HG03558 (cell line): ENCODE measurements around the gene LRP1B.
"Not testable (repeated sequence)": the region's sequence is repeated elsewhere in the genome, so short reads cannot be mapped to it uniquely, and the experiment has no call there.

Source experiments
- ATAC-seq: cut with Tn5 transposase; IDR thresholded peaks from one replicate; pipeline ENCODE4 v1.9.1; 2021; ENCODE audit warnings: moderate number of reproducible peaks; ENCODE audit not compliant: unreplicated experiment; ENCODE audit errors: extremely low read depth

LRP1B gene

DNA sequence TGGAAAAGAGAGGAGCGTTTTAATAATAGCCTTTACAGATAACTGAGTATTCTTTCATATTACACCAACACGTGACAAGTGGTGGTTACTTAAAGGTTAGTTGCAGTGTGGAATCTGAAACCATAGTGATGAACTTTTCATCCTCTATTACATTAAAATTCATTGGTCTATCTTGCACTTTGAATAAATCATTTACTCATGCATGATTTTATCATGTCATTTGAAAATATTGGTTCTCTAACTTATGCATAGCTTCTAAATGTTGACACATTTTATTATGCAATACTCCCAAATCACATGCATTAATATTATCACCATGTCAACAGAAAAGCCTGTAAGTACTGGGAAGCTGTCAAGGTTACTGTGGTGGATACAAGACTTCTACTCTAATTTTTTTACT, 1432.2 kb downstream of the LRP1B start:
- no peak for ATAC-seq

- ATAC-seq = no peak
These were observed 1434.4 kb downstream of the LRP1B start for GRCh38 chr2:140696449-140696848.

DNA sequence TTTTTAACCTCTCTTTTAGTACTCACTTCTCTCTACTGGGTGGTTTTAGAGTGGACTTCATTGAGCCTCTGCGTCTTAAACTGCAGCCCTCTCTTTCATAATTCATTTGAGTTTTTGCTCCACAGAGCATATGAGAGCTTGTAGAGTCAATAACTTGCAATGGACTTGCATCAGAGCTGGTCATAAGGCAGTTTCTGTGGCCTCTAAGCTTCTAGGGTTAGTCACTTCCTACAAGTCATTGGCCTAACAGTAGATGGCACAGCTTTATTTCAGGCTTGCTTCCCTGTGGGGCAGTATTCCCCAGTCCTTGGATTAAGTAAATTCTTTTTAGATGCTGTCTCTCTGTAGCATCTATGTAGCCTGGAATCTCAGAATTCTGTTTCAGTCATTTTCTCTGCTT, 1435.7 kb downstream of the LRP1B start:
- no peak for ATAC-seq

DNA sequence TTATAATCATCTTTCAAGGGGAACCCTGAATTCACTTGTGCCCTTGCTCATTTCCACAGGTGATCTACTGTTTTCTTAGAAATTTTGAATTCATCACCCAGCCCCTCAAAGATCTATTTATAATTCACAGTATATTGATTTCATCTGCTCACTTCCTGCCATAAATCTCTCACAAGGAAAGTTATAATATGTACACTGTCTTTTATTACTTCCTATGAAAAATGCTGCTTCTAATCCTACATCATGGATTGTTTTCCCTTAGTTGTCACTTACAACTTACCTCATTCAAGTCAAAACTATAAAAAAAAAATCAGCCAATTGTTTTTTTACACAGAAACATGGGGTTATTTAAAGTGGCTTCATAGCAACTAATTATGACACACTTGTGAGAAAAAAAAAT, 1443.0 kb downstream of the LRP1B start:
- ATAC-seq = no peak

DNA sequence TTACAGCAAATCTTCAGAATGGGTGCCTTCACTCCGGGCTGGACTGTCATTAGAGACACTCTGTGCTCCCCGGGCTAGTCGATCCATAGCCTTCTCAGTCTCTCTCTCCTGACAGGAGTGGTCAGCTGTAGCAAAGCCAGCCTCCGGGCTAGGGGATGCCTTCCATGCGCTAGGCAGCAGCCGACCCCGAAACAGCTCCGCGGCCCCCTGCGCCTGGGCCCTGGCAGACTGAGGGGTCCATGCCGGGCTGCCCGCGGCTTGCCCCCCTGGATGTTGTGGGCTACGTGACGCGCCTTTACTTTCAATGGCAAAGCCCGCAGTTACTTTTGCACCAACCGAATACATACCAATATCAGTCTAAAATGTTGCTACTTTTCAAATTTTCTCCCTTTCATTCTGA, 1447.2 kb downstream of the LRP1B start:
- ATAC-seq = no peak

- ATAC-seq = no peak
These were observed 1450.0 kb downstream of the LRP1B start for GRCh38 chr2:140680862-140681261.

GRCh38 chr2:140679752-140680151, 1451.1 kb downstream of the LRP1B start:
- no peak for ATAC-seq

GRCh38 chr2:140669911-140670310, 1460.9 kb downstream of the LRP1B start:
- no peak for ATAC-seq

DNA sequence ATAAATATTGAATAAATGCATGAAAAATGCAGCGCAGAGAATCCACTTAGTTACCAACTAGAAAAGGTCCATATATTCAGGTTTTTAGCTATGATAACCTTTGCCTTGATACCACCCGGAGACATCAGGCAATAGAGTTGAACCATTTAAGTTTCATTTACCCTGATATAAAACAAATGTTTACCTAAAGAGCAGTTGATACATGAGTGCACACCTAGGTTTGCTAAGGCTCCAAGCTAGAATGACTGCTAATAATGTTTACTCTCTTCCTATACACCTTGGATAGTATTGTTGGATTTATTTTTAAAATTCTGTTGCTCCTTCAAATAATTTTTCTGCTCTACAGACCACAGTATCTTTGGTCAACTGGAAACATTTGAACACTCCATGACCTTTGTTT, 1463.6 kb downstream of the LRP1B start:
- no peak for ATAC-seq

DNA sequence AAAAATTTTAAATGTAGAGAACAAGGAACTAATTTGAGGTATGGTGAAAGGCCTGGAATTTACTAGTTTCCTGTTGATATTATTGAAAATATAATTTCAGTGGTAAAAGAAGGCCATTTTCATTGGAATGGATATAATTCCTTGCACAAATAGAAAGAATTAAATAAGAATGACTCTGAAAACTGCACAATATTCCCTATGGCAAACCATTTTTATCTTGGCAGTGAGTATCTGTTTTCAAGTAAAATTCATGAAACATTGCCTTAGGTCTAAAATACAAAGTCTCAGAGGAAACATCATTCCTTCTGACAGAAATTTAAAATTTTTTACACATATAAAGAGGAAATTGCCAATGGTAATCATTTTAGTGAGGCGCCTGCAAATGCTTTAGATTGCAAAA, 1468.3 kb downstream of the LRP1B start:
- ATAC-seq = no peak

- no peak for ATAC-seq
These were observed 1471.8 kb downstream of the LRP1B start for GRCh38 chr2:140658760-140659692.

DNA sequence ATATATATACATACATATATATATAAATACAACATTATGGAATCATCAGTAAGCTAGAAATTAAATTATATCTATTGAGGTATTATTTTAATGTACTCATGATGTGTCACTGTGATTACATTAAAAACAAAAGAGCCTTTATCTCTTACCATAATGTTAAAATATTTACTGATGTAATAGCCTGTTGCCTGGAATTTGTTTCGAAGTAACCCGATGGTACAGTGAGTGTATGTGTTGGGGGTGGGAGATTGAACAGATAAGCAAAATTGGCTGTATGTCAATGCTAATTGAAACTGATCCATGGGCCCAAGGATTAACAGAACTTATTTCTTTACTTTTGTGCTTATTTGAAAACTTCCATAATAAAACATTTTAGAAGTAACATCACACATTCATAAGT, 1473.2 kb downstream of the LRP1B start:
- ATAC-seq = no peak

DNA sequence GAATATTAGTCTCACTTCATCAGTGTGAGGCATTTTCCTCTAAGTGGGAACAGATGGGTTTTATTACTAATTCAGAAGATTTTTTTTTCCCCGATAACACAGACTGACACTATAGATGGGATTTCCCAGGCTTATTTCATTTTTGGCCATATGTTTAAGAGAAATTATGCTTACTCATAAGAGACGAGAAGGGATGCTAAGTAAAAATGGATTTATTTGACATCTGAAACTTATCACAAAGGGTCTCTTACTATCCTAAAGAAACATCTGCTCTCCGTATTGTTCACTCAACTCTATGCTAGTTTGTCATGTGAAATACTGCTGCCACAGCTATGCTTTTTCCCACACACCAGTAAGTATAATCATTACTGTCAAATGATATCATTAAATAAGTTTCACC, 1476.3 kb downstream of the LRP1B start:
- ATAC-seq = no peak

DNA sequence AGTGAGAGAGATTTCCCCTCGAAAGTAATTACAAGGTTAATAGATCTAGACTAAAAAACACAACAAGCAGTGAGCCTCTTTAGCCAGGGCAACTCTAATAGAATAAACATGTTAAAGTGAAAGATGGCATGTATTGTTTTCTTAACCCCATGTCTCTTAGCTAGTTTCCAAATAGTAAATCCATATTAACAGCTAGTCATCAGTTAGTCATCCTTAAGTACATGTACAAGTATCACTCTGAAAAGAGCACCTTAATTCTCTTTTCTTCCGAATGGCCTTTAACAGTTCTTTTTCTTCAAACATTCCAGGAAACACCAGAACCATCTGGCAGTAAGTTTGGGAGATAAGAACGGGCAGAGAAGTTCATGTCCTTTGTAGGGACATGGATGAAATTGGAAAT, 1480.0 kb downstream of the LRP1B start:
- no peak for ATAC-seq

- ATAC-seq = not testable (repeated sequence)
These were observed 1480.7 kb downstream of the LRP1B start for GRCh38 chr2:140650134-140650533.

- no peak for ATAC-seq
These were observed 1482.4 kb downstream of the LRP1B start for GRCh38 chr2:140648393-140648792.

GRCh38 chr2:140643761-140644187, 1487.0 kb downstream of the LRP1B start:
- no peak for ATAC-seq

DNA sequence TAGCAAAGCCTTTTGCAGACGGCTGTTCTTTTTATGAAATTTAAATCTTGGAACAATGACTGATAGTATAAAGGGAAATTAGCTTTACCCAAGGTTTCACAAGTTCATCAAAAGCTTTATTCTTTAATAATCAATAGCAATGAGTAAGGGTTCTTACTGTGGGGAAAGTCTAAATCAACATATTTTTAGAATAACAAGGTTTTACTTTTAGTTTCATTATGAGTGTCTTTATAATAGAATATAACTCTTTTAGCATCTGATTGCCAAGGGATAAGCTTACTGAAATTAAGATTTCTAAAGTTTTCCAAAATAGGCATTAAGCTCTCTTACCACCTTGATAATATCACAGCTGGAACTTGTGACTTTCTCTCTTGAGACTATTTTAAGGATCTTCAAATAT, 1489.7 kb downstream of the LRP1B start:
- peak; percentile 48 for ATAC-seq

DNA sequence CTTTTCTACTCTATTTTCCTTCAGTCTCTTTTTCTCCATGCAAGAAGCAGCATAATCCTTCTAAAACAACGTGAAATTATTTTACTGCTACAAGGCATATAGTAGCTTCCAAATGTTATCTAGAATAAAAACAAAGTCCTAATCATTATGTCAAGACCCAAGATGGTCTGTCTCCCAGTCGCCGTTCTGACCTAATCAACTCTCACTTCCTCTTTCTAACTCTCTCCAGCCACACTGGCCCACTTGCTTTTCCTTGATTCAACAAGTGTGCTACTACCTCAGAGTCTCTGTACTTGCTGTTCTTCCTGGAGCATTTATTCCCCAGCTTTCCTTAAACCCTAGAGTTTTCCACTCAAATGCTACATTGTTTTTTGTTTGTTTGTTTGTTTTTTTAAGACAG, 1491.2 kb downstream of the LRP1B start:
- ATAC-seq = peak; percentile 65

GRCh38 chr2:140630557-140630956, 1500.3 kb downstream of the LRP1B start:
- ATAC-seq = no peak

GRCh38 chr2:140627885-140628284, 1502.9 kb downstream of the LRP1B start:
- ATAC-seq = no peak

DNA sequence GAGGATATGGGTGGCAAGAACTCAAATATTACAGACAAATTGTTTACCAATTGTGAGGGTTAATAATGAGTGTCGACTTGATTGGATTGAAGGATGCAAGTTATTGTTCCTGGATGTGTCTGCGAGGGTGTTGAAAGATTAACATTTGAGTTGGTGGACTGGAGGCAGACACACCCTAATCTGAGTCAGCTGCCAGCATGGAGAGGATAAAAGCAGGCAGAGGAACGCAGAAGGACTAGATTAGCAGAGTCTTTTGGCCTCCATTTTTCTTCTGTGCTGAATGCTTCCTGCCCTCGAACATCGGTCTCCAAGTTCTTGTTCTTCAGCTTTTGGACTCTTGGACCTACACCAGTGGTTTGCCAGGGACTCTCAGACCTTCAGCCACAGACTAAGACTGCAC, 1503.7 kb downstream of the LRP1B start:
- no peak for ATAC-seq
